Central memory CD8-positive, alpha-beta T cell (primary cell): ENCODE data around the gene LRRC75A.
"Not testable (repeated sequence)": the region's sequence is repeated elsewhere in the genome, so short reads cannot be mapped to it uniquely, and the experiment has no call there.

ENCODE experiments used
- ATAC-seq: fragments of 150-1000 bp; cut with Tn5 transposase; replicated peaks from 2 replicates; pipeline ENCODE4 v1.10.0; 2022; ENCODE audit warnings: mild to moderate bottlenecking, moderate FRiP score, moderate number of reproducible peaks; ENCODE audit not compliant: poor library complexity, severe bottlenecking; ENCODE audit errors: extremely low read depth
- DNase-seq, 2 donors: peaks; one replicate each; pipeline ENCODE4 v3.0.0; 2021; ENCODE audit warnings: low spot score in 2 of 2
- H3K27ac Mint-ChIP-seq: one replicate; pipeline ENCODE4 v1.8.0; 2022; ENCODE audit warnings: low read depth, mild to moderate bottlenecking, moderate library complexity, mixed read lengths
- H3K27me3 Mint-ChIP-seq: one replicate; pipeline ENCODE4 v1.8.0; 2022; ENCODE audit warnings: mixed read lengths
- H3K36me3 Mint-ChIP-seq: one replicate; pipeline ENCODE4 v1.8.0; 2022; ENCODE audit warnings: mild to moderate bottlenecking, moderate library complexity, mixed read lengths; ENCODE audit not compliant: insufficient read depth
- H3K4me1 Mint-ChIP-seq: one replicate; pipeline ENCODE4 v1.8.0; 2022; ENCODE audit warnings: mixed read lengths
- H3K4me3 Mint-ChIP-seq: one replicate; pipeline ENCODE4 v1.8.0; 2022; ENCODE audit warnings: mild to moderate bottlenecking, moderate library complexity, mixed read lengths
- H3K9me3 Mint-ChIP-seq: one replicate; pipeline ENCODE4 v1.8.0; 2022; ENCODE audit warnings: mixed read lengths

Gene LRRC75A

GRCh38 chr17:16464303-16465051 lies 27.5 kb downstream of the LRRC75A start:
- DNase-seq = no peak
- Mint-ChIP-seq H3K9me3 (no peaks in the 10 kb centered on the region), H3K27me3 (no peaks in the 10 kb centered on the region), H3K27ac (no peak overlapping the region), H3K36me3 (peaks cover 2% of the 10 kb centered on the region), H3K4me3 (no peak overlapping the region), H3K4me1 (peaks cover 6% of the 10 kb centered on the region)
- no peak for ATAC-seq

DNA sequence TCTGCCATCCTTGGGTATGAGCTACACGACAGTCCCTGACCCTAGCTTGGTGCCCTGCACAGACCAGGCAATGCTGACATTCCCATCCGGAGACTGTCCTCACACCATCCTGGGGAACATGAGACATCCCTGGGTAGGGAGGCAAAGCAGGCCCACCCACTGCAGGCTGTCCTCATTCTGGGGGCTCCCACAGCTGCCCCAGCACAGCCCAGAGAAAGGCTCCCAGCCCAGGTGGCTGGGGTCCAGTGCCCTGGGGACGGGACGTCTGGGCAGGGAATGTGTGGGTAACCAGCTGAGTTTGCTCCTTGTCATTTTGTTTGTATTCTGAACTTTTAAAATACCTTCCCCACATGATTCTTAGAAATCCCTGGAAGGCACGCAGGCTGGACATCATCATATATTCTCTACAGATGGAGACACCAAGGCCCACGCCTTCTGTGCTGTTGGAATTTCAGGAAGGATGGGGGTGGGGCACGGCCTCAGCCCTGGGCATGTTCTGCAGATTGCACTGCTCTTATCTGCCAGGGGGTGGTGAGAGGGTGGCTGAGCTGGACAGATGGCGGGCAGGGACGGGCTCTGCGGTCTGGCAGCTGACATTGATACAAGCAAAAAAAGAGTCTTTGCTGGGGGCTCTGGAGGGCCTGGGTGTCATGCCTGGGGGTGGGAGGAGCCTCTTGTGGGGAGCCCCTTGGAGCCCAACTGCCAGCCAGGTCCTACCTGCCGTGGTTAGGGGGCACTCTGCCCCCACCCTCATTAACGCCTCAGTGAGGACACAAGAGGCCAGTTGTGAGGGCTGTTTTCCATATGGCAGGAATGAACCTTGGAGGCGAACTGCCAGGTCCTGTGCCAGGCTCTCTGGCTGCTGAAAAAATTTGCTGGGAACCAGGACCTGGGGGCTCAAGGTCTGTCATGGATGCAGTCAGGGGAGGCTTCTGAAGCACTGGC lies 28.4 kb downstream of the LRRC75A start:
- H3K4me1 Mint-ChIP-seq = peaks cover 6% of the 10 kb centered on the region
- no peaks in the 10 kb centered on the region for H3K27me3 Mint-ChIP-seq
- DNase-seq (no peak), ATAC-seq (no peak)
- no peaks in the 10 kb centered on the region for H3K9me3 Mint-ChIP-seq
- no peak overlapping the region for H3K27ac Mint-ChIP-seq
- peaks cover 2% of the 10 kb centered on the region for H3K36me3 Mint-ChIP-seq
- H3K4me3 Mint-ChIP-seq = no peak overlapping the region

DNA sequence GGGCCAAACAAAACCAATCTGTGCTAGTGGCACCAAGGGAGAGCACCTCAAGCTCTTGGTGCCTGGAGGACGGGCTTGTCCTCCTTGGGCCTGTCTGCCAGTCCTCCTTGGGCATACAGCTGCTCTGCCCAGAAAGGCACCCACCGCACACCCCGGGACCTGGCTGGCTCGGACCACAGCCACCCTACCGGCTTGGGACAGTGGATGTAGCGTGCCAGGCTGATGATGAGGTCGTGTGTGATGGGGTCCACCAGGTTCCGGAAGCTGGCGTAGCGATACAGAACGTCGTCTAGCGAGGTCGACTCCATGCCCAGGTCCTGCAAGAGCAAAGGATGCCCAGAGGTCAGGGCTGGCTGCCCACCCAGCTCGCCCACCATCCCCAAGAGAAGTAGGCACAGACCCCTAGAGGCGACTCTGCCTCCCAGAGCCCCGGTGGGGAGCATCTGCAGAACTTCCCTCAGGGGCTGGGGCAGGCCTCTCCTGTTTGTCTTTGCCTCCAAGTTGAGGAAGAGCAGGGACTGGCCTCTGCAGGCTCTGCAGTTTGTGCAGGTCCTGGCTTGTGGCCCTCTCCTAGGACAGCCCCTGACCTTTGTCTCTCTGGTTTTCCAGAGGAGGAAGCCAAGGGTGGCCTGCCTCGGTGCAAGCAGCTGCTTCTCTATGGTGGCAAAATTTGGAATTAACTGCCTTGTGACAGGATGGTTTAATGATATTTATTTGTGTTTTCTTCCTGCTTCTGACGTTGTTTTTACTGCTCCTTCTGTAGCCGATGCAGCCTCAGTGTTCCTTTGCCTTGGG lies 29.7 kb downstream of the LRRC75A start:
- H3K4me1 Mint-ChIP-seq = peaks cover 6% of the 10 kb centered on the region
- ATAC-seq (no peak), DNase-seq (no peak)
- no peaks in the 10 kb centered on the region for H3K27me3 Mint-ChIP-seq
- H3K9me3 Mint-ChIP-seq = no peaks in the 10 kb centered on the region
- H3K4me3 Mint-ChIP-seq = no peak overlapping the region
- H3K27ac Mint-ChIP-seq = no peak overlapping the region
- H3K36me3 Mint-ChIP-seq = peaks cover under 1% of the 10 kb centered on the region

DNA sequence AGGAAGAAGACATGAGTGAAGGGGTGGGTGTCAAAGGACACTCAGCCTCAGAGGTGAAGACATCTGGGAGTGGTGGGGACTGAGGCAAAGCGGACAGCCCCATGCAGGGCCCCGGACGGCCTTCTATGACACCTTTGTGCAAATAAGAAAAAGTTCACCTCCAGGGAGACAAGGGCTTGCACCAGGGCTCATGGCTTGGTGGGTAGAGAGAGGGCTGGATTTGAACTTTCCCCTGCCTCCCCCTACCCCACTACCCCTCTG lies 30.5 kb downstream of the LRRC75A start:
- DNase-seq (no peak), ATAC-seq (no peak)
- Mint-ChIP-seq H3K27ac (no peak overlapping the region), H3K4me3 (no peak overlapping the region), H3K36me3 (no peaks in the 10 kb centered on the region), H3K4me1 (peaks cover 6% of the 10 kb centered on the region), H3K27me3 (no peaks in the 10 kb centered on the region), H3K9me3 (no peaks in the 10 kb centered on the region)

DNA sequence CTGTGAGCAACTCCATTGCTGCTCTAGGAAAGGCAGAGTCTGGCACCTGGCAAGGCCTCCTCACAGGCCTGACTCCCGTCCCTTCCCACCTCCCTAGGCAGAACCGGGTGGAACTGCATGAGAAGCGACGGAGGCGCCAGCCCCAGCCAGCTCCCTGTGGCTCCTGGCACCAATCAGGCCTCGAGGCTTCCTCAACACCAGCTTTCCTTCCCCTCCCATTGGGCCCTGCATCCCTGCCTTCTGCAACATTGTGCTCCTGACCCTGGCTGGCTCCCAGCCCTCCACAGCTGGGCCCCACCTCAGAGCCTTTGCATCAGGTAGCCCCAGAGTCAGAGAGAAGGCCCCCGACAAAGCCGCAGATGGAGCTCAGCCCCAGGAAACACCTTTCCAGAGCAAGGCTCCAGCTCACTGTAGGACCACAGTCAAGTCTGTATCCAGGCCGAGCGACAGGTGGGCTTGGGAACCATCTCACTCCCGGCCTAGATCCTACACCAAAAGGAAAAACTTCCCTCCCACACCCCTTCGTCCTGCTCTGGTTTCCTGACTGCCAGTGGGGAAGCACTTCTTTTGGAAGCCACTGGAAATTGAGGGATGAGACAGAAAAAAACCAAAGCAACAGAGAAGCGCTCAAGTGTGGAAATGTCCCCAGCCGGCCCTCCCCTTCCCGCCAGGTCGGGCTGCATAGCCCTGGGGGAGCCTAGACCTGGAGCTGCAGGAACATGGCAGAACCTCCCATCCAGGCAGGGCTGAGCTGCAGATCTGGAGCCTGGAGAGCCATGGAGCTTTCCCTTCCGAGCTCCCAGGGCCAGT lies 31.0 kb downstream of the LRRC75A start:
- H3K9me3 Mint-ChIP-seq = no peaks in the 10 kb centered on the region
- peaks cover 6% of the 10 kb centered on the region for H3K4me1 Mint-ChIP-seq
- H3K4me3 Mint-ChIP-seq = no peak overlapping the region
- H3K27me3 Mint-ChIP-seq = no peaks in the 10 kb centered on the region
- no peak overlapping the region for H3K27ac Mint-ChIP-seq
- DNase-seq = no peak
- ATAC-seq = no peak
- peaks cover 2% of the 10 kb centered on the region for H3K36me3 Mint-ChIP-seq

- DNase-seq (no peak), ATAC-seq (no peak)
- Mint-ChIP-seq H3K9me3 (no peaks in the 10 kb centered on the region), H3K27me3 (no peaks in the 10 kb centered on the region), H3K4me1 (peaks cover 6% of the 10 kb centered on the region), H3K36me3 (peaks cover 3% of the 10 kb centered on the region), H3K27ac (no peak overlapping the region), H3K4me3 (no peak overlapping the region)
Observed at GRCh38 chr17:16459855-16460550, 32.0 kb downstream of the LRRC75A start.

DNA sequence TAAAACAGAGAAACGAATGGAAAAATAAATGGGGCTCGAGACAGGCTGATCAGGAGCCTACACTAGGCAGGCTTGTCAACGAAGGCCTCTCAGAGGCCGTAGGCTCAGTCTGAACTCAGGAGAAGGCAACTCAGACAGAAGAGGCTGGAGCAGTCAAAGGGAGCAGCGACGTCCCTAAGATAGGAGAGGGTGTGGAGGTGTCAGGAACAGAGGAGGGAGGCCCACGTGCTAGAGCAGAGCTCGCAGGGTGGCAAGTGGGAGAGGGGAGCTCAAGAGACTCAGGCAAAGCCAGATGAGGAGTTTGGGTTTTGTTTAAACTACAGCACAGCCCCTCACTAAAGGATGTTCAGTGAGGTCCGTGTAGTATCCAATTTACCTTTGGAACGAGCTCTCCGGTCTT lies 32.7 kb downstream of the LRRC75A start:
- DNase-seq (no peak), ATAC-seq (no peak)
- H3K9me3 Mint-ChIP-seq = no peaks in the 10 kb centered on the region
- peaks cover 6% of the 10 kb centered on the region for H3K4me1 Mint-ChIP-seq
- no peaks in the 10 kb centered on the region for H3K27me3 Mint-ChIP-seq
- H3K27ac Mint-ChIP-seq = no peak overlapping the region
- no peak overlapping the region for H3K4me3 Mint-ChIP-seq
- peaks cover 3% of the 10 kb centered on the region for H3K36me3 Mint-ChIP-seq

DNA sequence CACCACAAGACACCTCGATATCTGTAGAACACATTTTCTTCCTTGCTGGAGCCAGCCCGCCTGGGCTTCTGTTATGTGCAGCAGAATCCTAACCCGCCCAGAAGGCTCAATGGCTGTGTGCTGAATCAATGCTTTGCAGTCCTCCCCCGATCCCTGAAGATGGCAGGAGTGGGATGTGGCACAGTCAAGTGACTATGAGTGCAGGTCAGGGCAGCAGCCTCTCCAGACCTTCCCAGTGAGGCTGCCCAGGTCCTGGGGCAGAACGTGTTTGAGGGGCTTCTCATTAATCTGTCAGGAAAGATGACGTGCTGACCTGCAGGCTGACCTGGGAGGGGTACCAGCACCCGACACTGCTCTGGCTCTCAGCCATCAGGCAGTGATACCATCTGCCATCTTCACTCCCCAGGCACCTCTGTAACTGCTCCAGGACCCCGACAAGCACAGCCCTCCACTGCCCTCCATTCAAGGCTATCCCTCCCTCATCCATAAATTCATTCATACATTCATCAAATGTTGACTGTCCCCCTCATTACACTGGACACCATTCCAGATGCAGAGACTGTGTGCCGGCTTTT lies 35.2 kb downstream of the LRRC75A start:
- H3K36me3 Mint-ChIP-seq = peaks cover 8% of the 10 kb centered on the region
- H3K9me3 Mint-ChIP-seq = no peaks in the 10 kb centered on the region
- no peak for DNase-seq
- no peak for ATAC-seq
- H3K4me3 Mint-ChIP-seq = no peak overlapping the region
- no peaks in the 10 kb centered on the region for H3K27me3 Mint-ChIP-seq
- H3K4me1 Mint-ChIP-seq = peaks cover 12% of the 10 kb centered on the region
- H3K27ac Mint-ChIP-seq = no peak overlapping the region

DNA sequence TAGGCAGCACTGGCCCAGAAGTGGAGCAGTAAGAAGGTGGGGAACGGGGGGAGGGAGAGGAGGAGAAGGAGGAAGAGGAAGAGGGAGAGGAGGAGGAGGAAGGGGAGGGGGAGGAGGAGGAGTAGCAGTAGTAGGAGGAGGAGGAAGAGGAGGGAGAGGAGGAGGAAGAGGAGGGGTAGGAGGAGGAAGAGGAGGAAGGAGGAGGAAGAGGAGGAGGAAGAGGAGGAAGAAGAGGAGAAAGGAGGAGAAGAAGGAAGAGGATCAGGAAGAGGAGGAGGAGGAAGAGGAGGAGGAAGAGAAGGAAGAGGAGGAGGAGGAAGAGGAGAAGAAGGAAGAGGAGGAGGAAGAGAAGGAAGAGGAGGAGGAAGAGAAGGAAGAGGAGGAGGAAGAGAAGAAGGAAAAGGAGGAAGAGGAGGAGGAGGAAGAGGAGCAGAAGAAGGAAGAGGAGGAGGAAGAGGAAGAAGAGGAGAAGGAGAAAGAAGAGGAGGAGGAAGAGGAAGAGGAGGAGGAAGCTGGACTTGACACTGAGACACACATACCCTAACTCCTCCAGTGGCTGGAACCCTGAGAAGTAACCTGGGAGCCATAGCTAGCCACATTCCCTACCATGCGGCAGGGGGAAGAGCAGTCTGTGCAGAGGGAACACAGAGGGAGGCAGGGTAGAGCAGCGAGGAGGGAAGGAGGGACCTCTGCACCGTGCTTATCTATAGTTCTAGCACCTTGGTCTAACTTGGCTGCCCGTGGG lies 35.8 kb downstream of the LRRC75A start:
- no peak for ATAC-seq
- no peak for DNase-seq
- no peaks in the 10 kb centered on the region for H3K9me3 Mint-ChIP-seq
- peaks cover 8% of the 10 kb centered on the region for H3K36me3 Mint-ChIP-seq
- H3K4me1 Mint-ChIP-seq = peaks cover 12% of the 10 kb centered on the region
- no peak overlapping the region for H3K27ac Mint-ChIP-seq
- no peaks in the 10 kb centered on the region for H3K27me3 Mint-ChIP-seq
- no peak overlapping the region for H3K4me3 Mint-ChIP-seq

DNA sequence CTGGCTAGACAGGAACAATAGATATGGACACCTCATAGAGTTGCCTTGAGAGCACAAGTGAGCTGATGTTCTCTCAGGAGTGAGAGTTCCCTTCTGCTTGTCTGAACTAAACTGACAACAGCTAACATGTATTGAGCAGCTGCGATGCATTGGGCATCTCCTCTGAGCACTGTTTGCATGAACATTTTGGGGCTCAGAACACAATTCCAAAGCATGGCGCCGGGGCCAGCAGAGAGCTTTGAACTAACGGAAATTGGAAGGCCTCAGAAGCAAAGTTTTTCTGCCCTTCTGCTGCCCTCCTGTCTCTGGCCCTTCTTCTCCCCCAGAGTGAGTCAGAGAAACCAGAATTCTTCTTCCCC lies 38.5 kb downstream of the LRRC75A start:
- no peaks in the 10 kb centered on the region for H3K27me3 Mint-ChIP-seq
- peak overlapping the region; percentile 93 for H3K27ac Mint-ChIP-seq
- H3K36me3 Mint-ChIP-seq = peaks cover 9% of the 10 kb centered on the region
- no peak for DNase-seq
- H3K9me3 Mint-ChIP-seq = no peaks in the 10 kb centered on the region
- H3K4me3 Mint-ChIP-seq = peak overlapping the region; percentile 44
- H3K4me1 Mint-ChIP-seq = peaks cover 14% of the 10 kb centered on the region
- ATAC-seq = no peak

DNA sequence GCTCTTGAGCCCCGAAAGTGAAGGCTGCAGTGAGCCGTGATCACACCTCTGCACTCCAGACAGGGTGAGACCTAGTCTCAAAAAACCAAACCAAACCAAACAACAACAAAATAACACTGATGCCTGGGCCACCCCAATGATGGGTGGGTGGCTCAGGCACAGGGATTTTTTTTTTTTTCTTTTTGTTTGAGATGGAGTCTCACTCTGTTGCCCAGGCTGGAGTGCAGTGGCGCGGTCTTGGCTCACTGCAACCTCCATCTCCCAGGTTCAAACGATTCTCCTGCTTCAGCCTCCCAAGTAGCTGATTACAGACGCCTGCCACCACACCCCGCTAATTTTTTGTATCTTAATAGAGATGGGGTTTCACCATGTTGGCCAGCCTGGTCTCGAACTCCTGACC lies 39.7 kb downstream of the LRRC75A start:
- H3K4me3 Mint-ChIP-seq, H3K27ac Mint-ChIP-seq, ATAC-seq, H3K27me3 Mint-ChIP-seq, H3K36me3 Mint-ChIP-seq, DNase-seq, H3K9me3 Mint-ChIP-seq: not testable (repeated sequence)
- peaks cover 14% of the 10 kb centered on the region for H3K4me1 Mint-ChIP-seq
